ENCODE results near the gene NPLOC4.
"Not testable (repeated sequence)": the region's sequence is repeated elsewhere in the genome, so short reads cannot be mapped to it uniquely, and the experiment has no call there.

NPLOC4 gene

DNA sequence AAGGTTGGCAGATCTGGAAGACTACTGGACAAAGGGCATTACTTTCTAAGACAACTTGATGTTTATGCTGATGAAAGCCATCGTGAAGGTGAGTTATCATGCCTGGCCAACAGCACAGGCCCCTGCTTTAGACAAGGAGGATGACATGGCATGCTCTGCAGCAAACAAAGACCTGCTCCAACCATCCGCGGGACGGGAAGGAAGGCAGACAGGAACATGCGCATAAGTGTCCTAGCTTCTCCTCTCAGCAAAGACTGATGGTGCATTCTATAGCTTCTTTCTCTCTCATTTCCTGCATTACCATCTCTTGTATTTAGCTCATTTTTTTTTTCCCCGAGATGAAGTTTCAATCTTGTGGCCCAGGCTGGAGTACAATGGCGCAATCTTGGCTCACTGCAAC lies 5.4 kb downstream of the NPLOC4 start:
- DNase-seq, result no peak

DNA sequence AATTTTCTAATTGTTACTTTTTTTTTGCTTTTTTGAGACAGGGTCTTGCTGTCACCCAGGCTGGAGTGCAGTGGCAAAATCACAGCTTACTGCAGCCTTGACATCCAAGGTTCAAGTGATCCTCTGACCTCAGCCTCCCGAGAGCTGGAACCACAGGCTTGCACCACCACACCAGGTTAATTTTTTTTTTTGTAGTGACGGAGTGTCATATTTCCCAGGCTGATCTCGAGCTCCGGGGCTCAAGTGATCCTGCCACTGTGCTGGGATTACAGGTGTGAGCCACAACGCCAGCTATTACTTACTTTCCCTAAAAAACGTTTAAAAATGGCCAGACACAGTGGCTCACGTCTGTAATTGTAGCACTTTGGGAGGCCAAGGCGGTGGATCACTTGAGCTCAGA lies 6.6 kb downstream of the NPLOC4 start:
- no peak for DNase-seq

DNA sequence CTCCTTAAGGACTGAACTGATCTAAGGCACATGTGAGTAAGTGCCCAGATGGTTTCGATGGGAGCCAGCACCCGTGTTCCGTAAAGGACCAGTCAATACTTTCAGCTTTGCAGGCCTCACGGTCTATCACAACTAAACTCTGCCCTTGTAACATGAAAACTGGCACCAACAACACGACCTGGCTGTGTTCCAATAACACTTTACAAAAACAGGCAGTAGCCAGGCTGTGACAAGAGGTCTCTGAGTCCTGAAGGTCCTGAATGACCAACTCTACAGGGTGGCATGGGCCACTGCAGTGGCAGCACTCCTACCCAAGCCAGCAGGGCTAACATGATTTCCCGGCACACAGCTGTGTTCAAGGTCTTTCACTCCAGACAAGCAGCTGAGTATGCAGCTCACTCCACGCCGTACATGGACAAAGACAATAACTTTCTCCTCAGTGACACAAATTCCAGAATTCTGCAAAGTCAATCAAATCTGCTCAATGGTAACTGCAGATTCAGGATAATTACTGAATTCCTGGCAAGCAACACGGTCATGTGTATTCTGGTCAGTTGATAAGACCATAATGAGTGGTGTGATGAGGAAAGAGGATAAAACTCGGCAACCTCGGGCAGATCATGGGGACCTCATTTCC lies 15.3 kb downstream of the NPLOC4 start:
- no peak for DNase-seq

DNA sequence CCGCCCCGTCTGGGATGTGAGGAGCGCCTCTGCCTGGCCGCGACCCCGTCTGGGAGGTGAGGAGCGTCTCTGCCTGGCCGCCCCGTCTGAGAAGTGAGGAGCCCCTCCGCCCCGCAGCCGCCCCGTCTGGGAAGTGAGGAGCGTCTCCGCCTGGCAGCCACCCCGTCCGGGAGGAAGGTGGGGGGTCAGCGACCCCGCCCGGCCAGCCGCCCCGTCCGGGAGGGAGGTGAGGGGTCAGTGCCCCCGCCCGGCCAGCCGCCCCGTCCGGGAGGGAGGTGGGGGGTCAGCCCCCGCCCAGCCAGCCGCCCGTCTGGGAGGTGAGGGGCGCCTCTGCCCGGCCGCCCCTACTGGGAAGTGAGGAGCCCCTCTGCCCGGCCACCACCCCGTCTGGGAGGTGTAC lies 18.6 kb downstream of the NPLOC4 start:
- not testable (repeated sequence) for DNase-seq

DNA sequence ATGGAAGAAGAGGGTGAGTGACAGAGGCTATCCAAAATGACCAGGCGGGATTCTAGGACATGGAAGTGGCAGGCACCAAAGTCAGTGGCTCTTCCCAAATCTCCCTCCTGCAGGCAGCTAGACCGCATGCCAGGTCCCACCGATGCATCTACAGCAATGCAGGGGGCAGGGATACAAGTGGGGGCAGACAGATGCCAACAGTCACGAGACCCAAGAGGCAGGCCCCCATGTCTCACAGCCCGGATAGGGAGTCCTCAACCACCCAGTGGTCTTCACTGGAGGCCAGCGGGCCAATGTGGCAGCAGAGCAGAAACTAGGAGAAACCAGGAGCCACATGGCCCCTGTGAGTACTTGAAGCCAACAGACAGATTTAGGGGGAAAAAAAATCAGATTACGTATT lies 20.0 kb downstream of the NPLOC4 start:
- DNase-seq, result no peak

- DNase-seq, result no peak
These were observed 21.4 kb downstream of the NPLOC4 start for GRCh38 chr17:81615401-81615930.

- DNase-seq, result no peak
These were observed 24.5 kb downstream of the NPLOC4 start for GRCh38 chr17:81612172-81612970.

DNA sequence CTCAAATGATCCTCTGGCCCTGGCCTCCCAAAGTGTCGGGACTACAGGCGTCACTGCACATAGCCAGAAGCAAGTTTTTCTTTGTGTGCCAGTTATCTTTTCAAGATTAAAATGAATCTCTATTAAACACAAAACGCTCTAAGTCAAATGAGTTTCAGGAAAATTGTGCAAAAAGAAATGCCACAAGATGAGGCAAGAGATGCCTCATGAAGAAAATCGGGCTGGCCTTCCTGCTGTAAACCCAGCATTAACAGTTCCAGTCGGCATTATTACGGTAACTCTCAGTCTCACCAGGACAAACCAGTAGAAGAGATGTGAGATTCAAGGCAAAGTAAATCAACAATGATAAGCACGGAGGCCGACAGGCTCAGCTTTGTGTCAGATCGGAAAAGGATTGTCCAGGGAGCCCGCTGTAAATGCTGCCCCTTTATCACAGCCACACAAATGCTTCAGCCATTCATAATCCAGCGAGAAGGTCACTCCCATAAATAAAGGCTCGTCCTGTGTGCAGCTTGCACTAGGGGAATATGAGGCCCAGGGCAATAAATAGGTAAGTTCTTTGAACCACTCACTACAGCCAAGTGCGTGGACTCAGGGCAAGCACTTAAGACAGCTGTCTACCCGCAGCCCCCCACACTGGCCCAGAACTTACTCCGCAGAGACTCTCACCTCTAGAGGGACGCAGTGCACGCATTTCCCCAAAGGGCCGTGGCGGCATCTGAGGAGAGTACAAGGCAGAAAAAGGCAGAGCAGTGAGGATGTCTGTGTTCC lies 27.2 kb downstream of the NPLOC4 start:
- DNase-seq, result no peak

DNA sequence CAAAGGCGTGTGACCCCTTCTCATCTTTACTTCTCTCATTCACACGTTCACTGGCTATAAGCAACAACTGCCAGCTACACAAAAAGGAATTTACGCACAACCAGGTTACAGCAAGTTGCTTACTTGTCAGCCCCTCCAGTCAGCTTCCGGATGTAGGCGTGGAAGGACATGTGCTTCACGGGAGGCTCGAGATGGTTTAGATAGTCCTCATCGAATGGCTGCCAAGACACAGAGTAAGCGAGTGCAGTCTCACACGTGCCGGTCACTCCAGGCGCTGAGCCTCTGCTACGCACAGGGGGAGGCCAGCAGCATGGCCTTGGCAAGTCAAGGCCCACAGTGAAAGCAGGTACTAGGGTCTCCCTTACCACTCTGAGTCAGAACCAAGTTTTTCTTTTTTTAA lies 28.3 kb downstream of the NPLOC4 start:
- no peak for DNase-seq

GRCh38 chr17:81608082-81608481 lies 28.8 kb downstream of the NPLOC4 start:
- DNase-seq, result no peak

DNA sequence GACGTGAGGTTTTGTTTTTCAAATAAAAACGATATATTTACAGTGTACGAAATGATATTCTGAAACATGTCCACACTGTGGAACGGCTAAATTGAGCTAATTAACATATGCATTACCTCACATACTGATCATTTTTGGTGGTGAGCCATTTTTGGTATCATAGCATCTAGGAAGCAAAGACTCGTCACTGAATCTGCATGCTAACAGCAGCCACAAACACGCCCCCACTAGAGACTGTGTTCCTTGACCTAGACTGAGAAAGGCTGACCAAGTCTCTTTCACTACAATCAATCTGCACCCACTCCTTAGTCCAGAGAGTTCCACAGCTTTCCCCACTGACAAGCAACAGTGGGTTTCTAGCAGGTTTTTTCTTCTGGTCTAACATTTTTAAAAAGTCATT lies 29.5 kb downstream of the NPLOC4 start:
- DNase-seq, result no peak

GRCh38 chr17:81603846-81604610 lies 32.9 kb downstream of the NPLOC4 start:
- no peak for DNase-seq

DNA sequence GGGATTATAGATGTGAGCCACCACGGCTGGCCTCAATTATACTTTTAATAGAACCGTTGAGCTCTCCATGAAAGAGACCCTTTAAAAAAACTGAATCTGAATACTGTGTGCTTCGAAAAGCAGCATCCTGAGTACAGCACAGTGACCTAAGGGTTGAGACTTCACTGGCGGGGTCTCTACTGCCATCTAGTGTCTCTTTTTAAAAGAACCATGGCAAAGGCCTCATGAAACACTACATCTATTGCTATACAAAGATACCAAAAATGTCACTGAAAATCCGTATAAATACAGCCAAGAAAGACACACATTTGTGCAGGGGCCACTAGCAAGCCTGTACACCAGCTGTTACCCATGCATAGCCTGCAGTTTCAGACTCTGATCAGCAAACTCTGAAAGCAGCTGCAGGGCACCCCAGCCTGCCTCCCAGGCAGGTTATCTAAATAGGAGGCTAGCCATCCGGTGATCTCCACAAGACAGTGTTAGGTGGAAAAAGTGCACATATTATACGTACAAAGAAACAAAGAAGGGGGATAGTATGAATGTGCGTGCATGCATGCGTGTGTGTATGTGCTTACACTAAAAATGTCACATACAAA lies 35.3 kb downstream of the NPLOC4 start:
- DNase-seq, result peak in 4 of 5 donors; percentile 14 to 55 (median 28)

DNA sequence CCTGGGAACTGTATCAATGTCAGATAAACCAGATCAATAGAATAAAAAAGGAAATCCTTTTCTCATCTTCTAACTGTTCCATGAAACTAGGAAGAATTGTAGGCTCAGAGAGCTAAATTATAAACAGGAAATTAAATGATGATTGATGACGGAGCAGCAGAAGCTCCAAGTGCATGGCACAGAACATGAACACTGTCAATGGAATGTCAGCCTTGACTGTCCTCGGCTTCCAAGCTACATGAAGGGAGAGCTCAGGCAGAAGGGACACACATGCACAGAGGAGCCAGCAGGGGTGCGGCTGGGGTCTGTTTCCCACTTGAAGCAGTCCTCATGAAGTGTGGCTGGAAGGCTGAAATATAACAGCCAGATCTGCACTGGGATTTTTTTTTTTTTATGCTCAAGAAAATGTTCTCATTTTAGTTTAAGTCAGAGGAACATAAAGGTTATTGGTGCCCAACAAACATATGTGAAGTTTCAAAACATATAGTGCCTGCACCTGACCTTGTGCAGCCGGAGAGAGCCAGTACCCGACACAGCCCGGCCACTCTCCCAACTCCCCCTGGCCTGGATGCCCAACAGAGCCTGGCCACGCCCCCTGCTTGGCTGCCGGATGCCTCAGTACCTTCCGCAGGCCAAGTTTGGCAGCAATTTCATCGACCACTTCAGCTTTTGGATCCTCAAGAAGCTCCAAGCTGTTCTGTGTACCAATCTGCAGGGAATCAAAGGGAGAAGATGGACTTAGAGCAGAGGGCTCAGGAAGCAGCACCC lies 37.0 kb downstream of the NPLOC4 start:
- no peak for DNase-seq

GRCh38 chr17:81593105-81593871 lies 43.6 kb downstream of the NPLOC4 start:
- no peak for DNase-seq

DNA sequence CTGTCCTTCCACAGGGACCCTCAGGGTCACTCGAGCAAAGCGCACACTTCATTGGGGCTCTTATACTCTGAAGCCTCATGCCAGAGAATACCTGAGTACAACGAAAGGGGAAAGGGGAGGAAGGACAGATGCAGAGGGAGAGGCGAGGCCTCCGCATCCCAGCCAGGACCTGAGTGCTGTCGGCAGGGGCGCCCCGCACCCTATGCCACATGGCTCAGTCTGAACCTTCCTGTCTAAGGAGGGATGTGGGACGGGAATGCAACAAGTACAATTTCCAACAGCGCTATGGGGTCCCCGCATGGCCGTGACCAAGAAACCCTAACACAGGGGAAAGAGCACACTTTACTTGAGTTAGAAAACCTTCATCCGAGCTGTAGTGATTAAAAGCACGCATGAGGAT lies 44.9 kb downstream of the NPLOC4 start:
- no peak for DNase-seq

- DNase-seq, result no peak
These were observed 46.8 kb downstream of the NPLOC4 start for GRCh38 chr17:81590121-81590520.

GRCh38 chr17:81589612-81590011 lies 47.3 kb downstream of the NPLOC4 start:
- DNase-seq, result no peak

DNA sequence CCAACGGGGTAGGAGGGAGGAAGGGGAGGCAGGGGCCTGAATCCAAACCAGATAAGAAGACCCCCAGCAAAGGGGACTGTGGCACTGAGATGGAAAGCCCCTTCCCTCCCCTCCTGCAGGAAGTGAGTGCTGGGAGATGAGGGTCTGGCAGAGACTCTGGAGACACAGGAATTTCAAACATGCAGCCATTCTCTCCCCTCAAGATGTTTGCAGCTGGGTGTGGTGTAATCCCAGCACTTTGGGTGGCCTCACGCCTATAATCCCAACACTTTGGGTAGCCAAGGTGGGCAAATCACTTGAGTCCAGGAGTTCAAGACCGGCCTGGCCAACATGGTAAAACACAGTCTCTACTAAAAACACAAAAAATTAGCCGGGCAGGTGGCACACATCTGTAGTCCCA lies 50.8 kb downstream of the NPLOC4 start:
- DNase-seq, result no peak

DNA sequence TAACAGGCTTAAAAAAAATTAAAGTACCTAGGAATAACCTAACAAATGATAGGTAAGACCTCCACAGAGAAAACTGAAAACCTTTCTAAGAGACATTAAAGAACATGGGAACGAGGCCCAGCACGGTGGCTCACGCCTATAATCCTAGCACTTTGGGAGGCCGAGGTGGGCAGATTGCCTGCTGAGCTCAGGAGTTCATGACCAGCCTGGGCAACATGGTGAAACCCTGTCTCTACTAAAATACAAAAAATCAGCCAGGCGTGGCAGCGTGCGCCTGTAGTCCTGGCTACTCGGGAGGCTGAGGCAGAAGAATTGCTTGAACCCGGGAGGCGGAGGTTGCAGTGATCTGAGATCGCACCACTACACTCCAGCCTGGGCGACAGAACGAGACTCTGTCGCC lies 52.1 kb downstream of the NPLOC4 start:
- DNase-seq, result not testable (repeated sequence)
